Femur (tissue), 1 donor: Measurements from ENCODE around the gene OR52N4.
"Not testable (repeated sequence)": the region's sequence is repeated elsewhere in the genome, so short reads cannot be mapped to it uniquely, and the experiment has no call there.

Experiments
- DNase-seq: peaks from one replicate; pipeline ENCODE4 v3.0.0-alpha.2; 2017

OR52N4 gene

DNA sequence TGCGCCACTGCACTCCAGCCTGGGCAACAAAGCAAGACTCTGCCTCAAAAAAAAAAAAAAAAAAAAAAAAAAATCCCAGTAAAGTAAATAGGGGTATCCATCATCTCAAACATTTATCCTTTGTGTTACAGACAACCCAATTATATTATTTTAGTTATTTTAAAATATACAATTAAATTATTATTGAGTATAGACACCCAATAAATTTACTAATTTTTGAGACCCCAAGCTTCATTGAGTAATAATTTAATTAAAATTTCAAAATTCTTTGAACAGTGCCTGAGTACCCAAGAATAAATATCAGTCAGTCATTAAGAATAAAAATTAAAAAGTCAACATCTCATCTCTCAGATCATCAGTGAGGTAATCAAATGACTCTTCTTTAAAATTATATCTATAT lies at the start of gene OR52N4:
Gene OR52N4 (plus strand): TSS at position 301 of the 400 bp plus-strand sequence. CDS start 498 bp downstream, outside the sequence.
- DNase-seq = no peak

GRCh38 chr11:5705688-5706087 lies 48.4 kb upstream of the OR52N4 start:
- no peak for DNase-seq

GRCh38 chr11:5712507-5712906 lies 41.5 kb upstream of the OR52N4 start:
- DNase-seq = no peak

DNA sequence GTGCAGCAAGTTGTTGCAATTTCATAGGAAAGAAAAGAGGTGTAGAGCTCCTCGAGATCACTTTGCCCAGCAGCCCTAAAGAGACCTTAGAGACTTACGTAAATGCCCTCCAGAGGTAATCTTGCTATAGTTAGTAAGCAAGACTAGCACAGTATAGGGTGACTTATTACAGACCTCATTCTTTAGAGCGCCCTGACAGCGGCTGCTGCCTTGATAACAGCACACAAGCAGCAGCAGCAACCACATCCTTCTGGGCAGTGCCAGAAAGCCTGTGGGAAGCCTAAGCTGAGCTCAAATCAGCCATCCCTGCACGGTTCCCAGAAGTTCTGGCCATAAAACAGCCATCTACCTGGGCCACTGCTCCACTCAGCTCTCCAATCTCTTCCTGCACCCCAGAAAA lies 40.3 kb upstream of the OR52N4 start:
- no peak for DNase-seq

DNA sequence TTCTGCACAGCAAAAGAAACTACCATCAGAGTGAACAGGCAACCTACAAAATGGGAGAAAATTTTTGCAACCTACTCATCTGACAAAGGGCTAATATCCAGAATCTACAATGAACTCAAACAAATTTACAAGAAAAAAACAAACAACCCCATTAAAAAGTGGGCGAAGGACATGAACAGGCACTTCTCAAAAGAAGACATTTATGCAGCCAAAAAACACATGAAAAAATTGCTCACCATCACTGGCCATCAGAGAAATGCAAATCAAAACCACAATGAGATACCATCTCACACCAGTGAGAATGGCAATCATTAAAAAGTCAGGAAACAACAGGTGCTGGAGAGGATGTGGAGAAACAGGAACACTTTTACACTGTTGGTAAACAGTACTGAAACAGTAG lies 37.5 kb upstream of the OR52N4 start:
- DNase-seq = not testable (repeated sequence)

DNA sequence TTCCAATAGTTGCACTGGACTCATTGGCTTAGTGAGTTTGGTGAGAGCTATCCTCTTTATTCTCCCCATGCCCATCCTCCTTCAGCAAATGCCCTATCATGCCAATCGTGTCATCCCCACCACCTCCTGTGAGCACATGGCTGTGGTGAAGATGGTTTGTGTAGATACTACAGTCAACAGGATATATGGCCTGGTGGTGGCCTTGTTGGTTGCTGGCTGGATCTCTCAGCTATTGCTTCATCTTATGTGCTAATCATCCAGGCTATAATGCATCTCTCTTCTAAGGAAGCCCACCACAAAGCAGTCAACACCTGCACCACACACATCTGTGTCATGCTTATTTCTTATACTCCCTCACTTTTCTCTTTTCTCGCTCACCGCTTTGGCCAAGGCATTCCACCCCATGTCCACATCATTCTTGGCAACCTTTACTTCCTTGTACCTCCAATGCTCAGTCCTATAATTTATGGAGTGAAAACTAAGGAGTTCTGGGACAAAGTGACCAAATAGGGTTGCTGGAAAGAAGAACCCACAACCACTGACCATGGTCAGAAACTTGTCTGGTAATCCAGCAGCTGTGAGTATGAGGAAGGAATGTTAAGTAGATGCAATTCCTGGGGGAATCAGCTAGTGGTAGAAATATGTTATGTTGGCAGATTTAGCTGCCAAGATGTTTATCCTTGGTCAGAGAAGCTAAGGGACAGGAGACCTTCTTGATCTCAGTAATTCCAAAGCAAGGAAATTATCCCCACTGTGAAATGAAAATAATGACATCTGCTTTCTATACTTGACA lies 34.1 kb upstream of the OR52N4 start:
- peak; percentile 21 for DNase-seq

- no peak for DNase-seq
Observed at GRCh38 chr11:5722622-5723021, 31.4 kb upstream of the OR52N4 start.

- DNase-seq = no peak
Observed at GRCh38 chr11:5726351-5726750, 27.7 kb upstream of the OR52N4 start.

DNA sequence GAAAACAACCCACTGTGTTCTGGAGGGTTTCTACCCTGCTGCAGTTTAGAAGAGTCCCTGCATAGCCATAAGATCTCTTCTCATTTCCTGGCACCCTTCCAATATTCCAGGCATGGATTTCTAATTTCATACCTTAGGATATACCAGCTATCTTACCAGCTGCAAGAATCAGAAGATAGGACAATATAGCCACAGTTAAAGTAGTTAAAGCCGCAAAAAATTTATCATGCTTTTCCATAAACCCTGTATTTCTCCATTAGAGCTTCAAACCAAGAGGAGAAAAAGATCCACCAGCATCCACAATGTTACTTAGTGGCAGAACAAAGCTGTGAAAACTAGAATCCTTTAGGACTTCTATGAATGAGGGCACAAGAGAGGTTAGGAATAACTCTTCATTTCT lies 26.4 kb upstream of the OR52N4 start:
- DNase-seq = no peak

DNA sequence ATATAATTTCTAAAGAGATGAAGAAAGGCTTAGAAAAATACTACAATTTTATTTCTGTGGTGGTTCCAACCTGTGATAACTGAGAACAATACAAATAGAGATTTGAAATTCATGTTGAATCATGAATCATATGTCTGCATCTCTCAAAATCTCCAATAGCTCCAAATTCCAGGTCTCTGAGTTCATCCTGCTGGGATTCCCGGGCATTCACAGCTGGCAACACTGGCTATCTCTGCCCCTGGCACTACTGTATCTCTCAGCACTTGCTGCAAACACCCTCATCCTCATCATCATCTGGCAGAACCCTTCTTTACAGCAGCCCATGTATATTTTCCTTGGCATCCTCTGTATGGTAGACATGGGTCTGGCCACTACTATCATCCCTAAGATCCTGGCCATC lies 17.6 kb upstream of the OR52N4 start, which contains the start of gene OR56B1:
Gene OR56B1 (plus strand): TSS at position 53 of the 400 bp plus-strand sequence. CDS start 69 bp downstream, at position 122.
- no peak for DNase-seq

DNA sequence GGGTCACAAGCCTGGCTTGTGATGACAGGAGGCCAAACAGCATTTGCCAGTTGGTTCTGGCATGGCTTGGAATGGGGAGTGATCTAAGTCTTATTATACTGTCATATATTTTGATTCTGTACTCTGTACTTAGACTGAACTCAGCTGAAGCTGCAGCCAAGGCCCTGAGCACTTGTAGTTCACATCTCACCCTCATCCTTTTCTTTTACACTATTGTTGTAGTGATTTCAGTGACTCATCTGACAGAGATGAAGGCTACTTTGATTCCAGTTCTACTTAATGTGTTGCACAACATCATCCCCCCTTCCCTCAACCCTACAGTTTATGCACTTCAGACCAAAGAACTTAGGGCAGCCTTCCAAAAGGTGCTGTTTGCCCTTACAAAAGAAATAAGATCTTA lies 17.0 kb upstream of the OR52N4 start:
- no peak for DNase-seq

DNA sequence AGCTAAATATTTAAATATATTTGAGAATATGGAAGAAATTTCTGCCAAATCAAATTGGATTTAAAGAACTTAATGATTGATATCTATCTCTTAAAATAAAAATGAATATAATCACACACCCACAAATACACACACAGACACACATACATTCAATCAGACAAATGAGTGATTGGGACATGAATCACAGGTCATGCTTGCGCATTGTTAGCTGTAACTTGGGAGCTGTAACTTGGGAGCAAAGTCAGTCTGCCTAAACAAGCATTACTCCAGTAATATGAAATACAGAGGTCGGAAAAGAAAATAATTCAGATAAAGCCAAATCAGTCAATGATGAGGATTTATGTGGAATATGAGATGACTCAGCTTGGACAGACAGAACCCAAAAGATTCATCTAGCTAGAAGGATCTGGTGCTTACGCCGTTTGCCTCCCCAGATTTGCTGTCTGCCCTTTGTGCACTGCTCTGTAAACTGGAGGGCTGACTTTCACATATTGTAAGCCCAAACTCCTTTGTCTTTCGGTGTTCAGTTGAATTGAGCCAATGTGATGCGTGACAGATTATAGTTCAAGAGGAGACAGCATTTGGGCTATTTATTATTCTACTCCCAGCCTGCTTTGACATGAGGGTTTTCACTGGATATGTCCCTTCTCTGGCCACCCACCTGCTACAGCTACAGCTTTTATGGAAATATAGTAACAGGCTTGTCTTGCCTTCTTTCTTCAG lies 16.2 kb upstream of the OR52N4 start:
- DNase-seq = no peak

- no peak for DNase-seq
Observed at GRCh38 chr11:5738431-5738830, 15.6 kb upstream of the OR52N4 start.

DNA sequence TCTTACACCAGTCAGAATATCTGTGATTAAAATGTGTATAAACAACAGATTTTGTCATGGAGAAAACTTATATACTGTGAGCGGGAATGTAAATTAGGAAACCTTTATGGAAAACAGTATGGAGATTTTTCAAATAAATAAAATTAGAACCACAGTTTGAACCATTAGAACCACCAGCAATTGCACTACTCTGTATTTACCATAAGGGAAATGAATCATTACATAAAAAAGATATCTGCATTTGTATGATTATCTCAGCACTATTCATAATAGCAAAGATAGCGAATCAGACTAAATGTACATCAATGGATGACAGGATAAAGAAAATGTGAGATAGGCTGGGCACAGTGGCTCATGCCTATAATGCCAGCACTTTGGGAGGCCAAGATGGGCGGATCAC lies 7.4 kb upstream of the OR52N4 start:
- DNase-seq = no peak

DNA sequence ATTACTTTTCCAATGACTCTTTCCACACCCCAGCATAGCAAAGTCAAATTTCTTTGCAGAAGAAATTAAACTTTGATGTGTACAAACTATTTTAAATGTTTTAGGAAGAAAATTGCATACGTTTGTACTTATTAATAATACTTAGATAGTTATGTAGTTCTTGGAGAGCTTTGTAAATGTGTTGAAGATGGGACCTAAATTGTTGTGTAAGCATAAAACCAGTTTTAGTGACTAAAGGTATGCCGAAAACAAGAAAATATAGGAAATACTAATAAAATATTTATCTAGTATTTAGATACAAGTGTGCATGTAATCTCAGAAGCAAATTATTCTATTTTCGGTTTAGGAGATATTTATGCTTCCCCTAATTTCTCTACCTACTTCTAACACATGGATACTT lies 4.2 kb upstream of the OR52N4 start:
- DNase-seq = no peak

DNA sequence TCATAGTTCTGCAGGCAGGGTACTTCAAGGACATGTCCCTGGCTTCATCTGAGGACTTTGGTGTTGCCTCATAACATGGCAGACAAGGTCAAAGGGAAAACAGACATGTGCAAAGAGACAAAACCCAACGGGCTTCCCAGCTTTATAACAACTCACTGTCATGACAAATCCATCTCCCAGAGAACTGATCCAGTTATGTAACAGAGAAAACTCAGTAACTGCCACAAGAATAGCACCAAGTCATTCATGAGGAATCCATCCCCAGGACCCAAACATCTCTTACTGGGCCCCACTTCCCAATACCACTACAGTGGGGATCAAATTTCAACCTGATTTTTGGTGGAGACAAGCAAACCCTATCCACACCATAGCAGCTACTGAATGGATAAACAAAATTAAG lies 13.0 kb downstream of the OR52N4 start:
- no peak for DNase-seq

DNA sequence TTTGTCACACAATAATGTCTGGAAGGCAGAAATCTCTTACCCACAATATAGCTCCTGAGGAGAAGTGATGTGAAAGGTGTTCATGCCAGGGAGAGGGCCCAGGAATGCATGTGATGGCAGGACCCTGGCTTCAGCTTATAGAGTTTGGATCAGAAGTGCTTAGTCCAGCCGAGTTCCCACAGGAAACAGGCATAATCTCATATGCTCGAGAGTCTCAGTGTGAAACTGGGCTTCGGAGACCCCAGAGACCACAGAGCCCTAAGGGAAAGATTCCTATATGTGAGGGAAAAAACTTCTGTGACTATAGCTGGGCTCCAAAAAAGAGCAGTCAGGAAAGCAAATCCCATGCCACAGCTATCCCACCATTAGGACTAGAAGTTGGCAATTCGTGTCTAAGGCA lies 29.2 kb downstream of the OR52N4 start, which contains the start of gene OR52N5:
Gene OR52N5 (minus strand): TSS at position 101 of the 400 bp plus-strand sequence. CDS start 4,721 bp downstream, outside the sequence.
- no peak for DNase-seq

DNA sequence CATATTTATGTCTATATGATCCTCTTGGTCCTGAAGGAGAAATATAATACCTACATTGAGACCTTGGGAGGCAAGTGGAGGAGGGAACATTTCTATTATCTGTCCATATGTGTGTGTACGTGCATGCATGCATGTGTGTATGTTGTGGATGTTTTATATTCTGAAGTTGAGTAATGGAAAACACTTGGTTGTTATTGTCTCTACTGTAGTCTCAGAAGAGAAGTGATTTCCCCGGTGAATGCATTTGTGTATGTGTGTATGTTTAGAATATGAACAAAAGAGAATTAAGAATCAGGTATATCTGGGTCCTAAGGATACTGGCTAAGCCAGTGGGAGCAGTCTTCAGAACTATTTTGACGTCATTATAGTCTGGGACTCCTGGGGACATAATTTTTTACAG lies 37.1 kb downstream of the OR52N4 start, which contains the start of gene OR52N1:
Gene OR52N1 (minus strand): TSS at position 101 of the 400 bp plus-strand sequence. CDS start 2,449 bp downstream, outside the sequence.
- no peak for DNase-seq

GRCh38 chr11:5796541-5796940 lies 42.5 kb downstream of the OR52N4 start:
- no peak for DNase-seq

- no peak for DNase-seq
Observed at GRCh38 chr11:5803982-5804381, 49.9 kb downstream of the OR52N4 start.
